ENCODE measurements around the gene TULP4.
"Not testable (repeated sequence)": the region's sequence is repeated elsewhere in the genome, so short reads cannot be mapped to it uniquely, and the experiment has no call there.

TULP4 gene

DNA sequence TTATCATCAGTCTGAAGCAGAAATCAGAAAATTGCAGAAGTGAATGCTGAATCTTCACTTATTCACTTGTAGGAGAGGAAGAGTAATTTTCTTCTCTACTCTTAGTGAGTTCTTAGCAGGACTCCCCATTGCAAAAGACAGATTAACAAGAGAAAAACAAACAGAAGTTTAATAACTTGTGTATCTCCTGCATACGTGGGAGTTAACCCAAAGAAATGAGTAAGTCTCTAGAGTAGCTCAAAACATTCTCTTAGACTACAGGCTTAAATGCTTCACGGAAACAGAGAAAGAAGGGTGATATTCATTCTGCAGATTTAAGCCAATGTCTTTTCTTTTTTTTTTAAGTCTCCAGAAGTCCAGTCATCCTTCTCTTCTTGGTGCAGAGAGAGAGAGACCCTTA is 149.7 kb downstream of the TULP4 start:
- Histone ChIP-seq H3K9ac (ENCODE audit: low read length) (no peak overlapping the region), H3K4me1 (ENCODE audit: control insufficient read depth, insufficient read depth, low read length) (no peaks in the 10 kb centered on the region), H3K27ac (ENCODE audit: low read depth, low read length) (no peak overlapping the region), H3K27me3 (ENCODE audit: control insufficient read depth, insufficient read depth, low read length) (no peaks in the 10 kb centered on the region), H3K4me3 (ENCODE audit: low read length) (no peak overlapping the region), H3K36me3 (ENCODE audit: control insufficient read depth, insufficient read depth, low read length) (peaks cover 2% of the 10 kb centered on the region)

DNA sequence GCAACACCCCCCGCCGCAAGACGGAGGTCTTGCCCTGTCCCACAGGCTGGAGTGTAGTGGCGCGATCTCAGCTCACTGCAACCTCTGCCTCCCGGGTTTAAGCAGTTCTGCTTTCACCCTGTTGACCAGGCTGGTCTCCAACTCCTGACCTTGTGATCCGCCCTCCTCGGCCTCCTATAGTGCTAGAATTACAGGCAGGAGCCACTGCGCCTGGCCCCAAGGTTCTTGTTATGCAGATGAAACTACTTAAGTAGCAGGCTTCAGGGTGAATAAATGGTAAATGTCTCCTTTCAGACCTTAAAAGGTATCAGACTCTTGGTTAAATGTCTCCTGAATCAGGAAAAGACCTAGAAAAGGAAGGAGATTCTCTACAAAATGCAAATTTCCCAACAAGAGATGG is 152.2 kb downstream of the TULP4 start:
- Histone ChIP-seq H3K36me3 (ENCODE audit: control insufficient read depth, insufficient read depth, low read length) (peaks cover 2% of the 10 kb centered on the region), H3K9ac (ENCODE audit: low read length) (no peak overlapping the region), H3K4me3 (ENCODE audit: low read length) (no peak overlapping the region), H3K27me3 (ENCODE audit: control insufficient read depth, insufficient read depth, low read length) (no peaks in the 10 kb centered on the region), H3K27ac (ENCODE audit: low read depth, low read length) (no peak overlapping the region), H3K4me1 (ENCODE audit: control insufficient read depth, insufficient read depth, low read length) (no peaks in the 10 kb centered on the region)

DNA sequence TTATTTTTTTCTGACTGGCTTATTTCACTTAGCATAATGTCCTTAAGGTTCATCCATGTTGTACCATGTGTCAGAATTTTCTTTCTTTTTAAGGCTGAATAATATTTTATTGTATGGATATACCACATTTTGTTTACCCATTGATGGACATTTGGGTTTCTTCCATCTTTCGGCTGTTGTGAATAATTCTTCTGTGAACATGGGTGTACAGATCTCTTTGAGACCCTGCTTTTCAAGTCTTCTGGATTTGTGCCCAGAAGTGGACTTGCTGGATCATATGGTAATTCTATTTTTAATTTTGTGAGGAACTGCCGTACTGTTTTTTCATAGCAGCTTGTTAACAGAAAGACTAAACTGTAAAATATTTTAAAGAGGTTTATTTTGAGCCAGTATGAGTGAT is 153.0 kb downstream of the TULP4 start:
- no peaks in the 10 kb centered on the region for H3K27me3 ChIP-seq (ENCODE audit: control insufficient read depth, insufficient read depth, low read length)
- no peak overlapping the region for H3K4me3 ChIP-seq (ENCODE audit: low read length)
- H3K4me1 ChIP-seq (ENCODE audit: control insufficient read depth, insufficient read depth, low read length) = no peaks in the 10 kb centered on the region
- no peak overlapping the region for H3K9ac ChIP-seq (ENCODE audit: low read length)
- peaks cover 2% of the 10 kb centered on the region for H3K36me3 ChIP-seq (ENCODE audit: control insufficient read depth, insufficient read depth, low read length)
- H3K27ac ChIP-seq (ENCODE audit: low read depth, low read length) = no peak overlapping the region

DNA sequence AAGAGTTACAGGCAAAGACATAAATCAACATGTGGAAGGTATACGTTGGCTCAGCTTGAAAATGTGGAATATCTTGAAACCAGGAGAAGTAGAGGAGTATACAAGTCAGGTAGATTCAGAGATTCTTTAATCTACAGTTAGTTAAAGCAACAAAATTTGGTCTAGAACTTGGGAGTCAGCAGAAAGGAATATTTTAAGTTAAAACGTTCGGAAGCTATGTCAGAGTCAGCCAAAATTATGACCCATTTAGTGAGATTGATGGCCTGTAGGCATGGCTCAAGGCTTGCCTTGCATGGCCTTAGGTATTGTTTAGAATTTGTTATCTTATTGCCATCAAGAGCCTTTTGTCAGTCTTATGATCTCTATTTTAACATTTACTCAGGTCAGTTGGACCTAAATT is 153.5 kb downstream of the TULP4 start:
- H3K4me3 ChIP-seq (ENCODE audit: low read length) = no peak overlapping the region
- H3K36me3 ChIP-seq (ENCODE audit: control insufficient read depth, insufficient read depth, low read length) = peaks cover 2% of the 10 kb centered on the region
- H3K4me1 ChIP-seq (ENCODE audit: control insufficient read depth, insufficient read depth, low read length) = no peaks in the 10 kb centered on the region
- no peak overlapping the region for H3K27ac ChIP-seq (ENCODE audit: low read depth, low read length)
- no peaks in the 10 kb centered on the region for H3K27me3 ChIP-seq (ENCODE audit: control insufficient read depth, insufficient read depth, low read length)
- H3K9ac ChIP-seq (ENCODE audit: low read length) = no peak overlapping the region

DNA sequence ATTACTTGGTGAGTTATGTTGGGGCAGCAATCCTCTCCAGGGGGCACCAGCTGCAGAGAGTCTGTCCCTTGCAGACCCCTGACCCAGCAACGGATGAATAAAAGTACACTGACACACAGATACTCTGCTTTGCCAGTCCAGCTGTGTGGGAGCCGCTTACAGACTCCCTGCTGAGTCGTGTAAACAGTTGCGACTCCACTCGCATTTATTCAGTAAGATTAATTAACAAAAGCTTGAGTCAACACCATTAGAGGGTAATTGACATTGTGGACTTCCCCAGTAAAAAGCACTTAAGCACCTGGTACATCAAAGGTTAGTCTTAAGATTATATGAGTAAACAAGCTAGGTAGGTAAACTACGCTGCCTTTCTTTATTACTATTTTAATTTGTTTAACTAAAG is 155.7 kb downstream of the TULP4 start:
- Histone ChIP-seq H3K4me3 (ENCODE audit: low read length) (no peak overlapping the region), H3K27ac (ENCODE audit: low read depth, low read length) (no peak overlapping the region), H3K36me3 (ENCODE audit: control insufficient read depth, insufficient read depth, low read length) (peaks cover under 1% of the 10 kb centered on the region), H3K4me1 (ENCODE audit: control insufficient read depth, insufficient read depth, low read length) (no peaks in the 10 kb centered on the region), H3K27me3 (ENCODE audit: control insufficient read depth, insufficient read depth, low read length) (no peaks in the 10 kb centered on the region), H3K9ac (ENCODE audit: low read length) (no peak overlapping the region)

DNA sequence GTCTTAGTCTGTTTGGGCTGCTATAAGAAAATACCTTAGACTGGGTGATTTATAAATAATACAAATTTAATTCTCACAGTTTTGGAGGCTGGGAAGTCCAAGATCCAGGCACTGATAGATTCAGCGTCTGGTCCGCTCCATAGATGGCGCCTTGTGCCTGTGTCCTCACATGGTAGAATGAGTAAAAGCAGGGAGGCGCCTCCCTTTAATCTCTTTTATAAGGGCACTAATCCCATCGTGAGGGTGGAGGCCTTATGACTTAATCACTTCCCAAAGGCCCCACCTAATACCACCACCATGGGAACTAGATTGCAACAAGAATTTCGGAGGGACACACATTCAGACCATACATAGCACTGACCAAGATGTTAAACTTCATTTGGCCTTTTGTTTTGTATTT is 156.4 kb downstream of the TULP4 start:
- Histone ChIP-seq H3K27me3 (ENCODE audit: control insufficient read depth, insufficient read depth, low read length) (no peaks in the 10 kb centered on the region), H3K9ac (ENCODE audit: low read length) (no peak overlapping the region)

DNA sequence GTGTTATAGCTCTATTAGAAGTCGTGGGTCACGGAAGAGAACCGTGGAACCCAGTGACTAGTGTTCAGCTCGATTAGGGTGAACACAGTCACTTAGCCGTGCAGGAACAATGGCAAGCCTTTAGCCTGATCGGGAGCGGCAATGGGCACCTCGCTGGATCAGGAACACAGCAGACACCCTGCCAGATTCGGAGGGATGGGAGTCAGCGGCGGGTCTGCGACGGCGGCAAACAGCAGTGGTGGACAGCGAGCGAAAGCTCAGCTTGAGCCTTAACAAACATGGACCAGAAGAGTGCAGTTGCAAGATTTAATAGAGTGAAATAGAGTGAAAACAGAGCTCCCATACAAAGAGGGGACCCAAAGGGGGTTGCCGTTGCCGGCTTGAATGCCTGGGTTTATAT is 157.8 kb downstream of the TULP4 start:
- H3K36me3 ChIP-seq (ENCODE audit: control insufficient read depth, insufficient read depth, low read length); H3K4me1 ChIP-seq (ENCODE audit: control insufficient read depth, insufficient read depth, low read length); H3K4me3 ChIP-seq (ENCODE audit: low read length); H3K9ac ChIP-seq (ENCODE audit: low read length); H3K27me3 ChIP-seq (ENCODE audit: control insufficient read depth, insufficient read depth, low read length); H3K27ac ChIP-seq (ENCODE audit: low read depth, low read length): not testable (repeated sequence)

More for the DNA sequence above, 156.4 kb downstream of the TULP4 start:
- H3K4me3 ChIP-seq (ENCODE audit: low read length) = no peak overlapping the region
- no peak overlapping the region for H3K27ac ChIP-seq (ENCODE audit: low read depth, low read length)
- H3K36me3 ChIP-seq (ENCODE audit: control insufficient read depth, insufficient read depth, low read length) = no peaks in the 10 kb centered on the region
- no peaks in the 10 kb centered on the region for H3K4me1 ChIP-seq (ENCODE audit: control insufficient read depth, insufficient read depth, low read length)

DNA sequence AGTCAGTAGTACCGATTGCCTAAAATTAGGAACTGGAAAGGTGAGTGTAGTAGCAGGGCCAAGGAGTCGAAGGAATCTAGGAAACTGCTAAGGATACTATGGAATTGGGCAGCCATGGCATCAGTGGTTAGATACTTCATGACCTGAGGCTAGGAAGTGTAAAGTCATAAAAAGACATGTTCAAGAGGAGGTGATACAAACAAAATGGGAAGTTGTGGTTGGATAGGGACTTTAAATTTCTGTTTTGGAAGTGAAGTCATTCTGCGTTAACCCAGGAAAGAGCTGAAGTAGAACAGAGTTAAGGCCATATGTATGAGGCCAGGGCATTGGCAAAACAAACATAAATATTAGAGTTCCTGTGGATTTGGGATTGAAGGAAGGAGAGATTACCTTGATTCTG is 159.1 kb downstream of the TULP4 start:
- Histone ChIP-seq H3K4me3 (ENCODE audit: low read length) (no peak overlapping the region), H3K36me3 (ENCODE audit: control insufficient read depth, insufficient read depth, low read length) (no peaks in the 10 kb centered on the region), H3K4me1 (ENCODE audit: control insufficient read depth, insufficient read depth, low read length) (no peaks in the 10 kb centered on the region), H3K27ac (ENCODE audit: low read depth, low read length) (no peak overlapping the region), H3K9ac (ENCODE audit: low read length) (no peak overlapping the region), H3K27me3 (ENCODE audit: control insufficient read depth, insufficient read depth, low read length) (no peaks in the 10 kb centered on the region)

DNA sequence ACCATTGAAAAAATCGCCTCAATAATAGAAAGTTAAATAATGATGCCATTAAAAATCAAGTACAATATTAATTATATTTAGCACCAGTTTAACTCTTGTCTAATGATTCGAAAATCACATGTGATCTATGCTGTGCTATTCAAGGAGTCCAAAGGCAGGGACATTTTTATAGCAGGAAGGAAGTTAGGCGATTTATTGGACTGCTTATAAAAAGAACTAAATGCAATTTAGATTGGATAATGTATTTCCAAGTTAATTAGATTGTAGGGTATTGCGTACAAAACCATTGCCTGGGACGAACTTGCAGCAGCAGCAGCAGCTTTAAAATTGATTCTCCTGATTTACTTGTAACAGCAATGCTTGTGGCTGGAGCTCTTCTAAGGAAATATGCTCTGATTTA is 160.2 kb downstream of the TULP4 start:
- Histone ChIP-seq H3K9ac (ENCODE audit: low read length) (no peak overlapping the region), H3K4me3 (ENCODE audit: low read length) (no peak overlapping the region), H3K27ac (ENCODE audit: low read depth, low read length) (no peak overlapping the region), H3K4me1 (ENCODE audit: control insufficient read depth, insufficient read depth, low read length) (no peaks in the 10 kb centered on the region), H3K36me3 (ENCODE audit: control insufficient read depth, insufficient read depth, low read length) (no peaks in the 10 kb centered on the region), H3K27me3 (ENCODE audit: control insufficient read depth, insufficient read depth, low read length) (no peaks in the 10 kb centered on the region)

DNA sequence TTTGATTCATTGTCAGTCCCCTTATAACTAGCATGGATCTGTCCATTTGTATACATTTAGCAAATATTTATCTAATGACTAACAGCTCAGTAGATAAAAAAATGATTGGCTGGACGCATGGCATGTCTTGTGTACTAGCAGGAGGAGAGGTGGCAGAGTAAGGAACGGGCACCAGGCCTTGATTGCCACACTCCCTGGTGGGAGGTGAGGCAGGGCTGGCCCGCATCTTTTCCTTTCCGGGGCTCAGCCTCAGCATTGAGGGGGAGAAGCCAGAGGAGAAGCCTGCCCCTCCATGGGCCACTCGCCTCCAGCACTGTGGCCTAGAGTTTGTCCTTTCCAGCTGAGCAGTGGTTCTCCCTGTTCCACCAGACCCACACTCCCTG is 162.7 kb downstream of the TULP4 start:
- H3K4me3 ChIP-seq (ENCODE audit: low read length) = no peak overlapping the region
- H3K9ac ChIP-seq (ENCODE audit: low read length) = no peak overlapping the region
- no peaks in the 10 kb centered on the region for H3K27me3 ChIP-seq (ENCODE audit: control insufficient read depth, insufficient read depth, low read length)
- H3K36me3 ChIP-seq (ENCODE audit: control insufficient read depth, insufficient read depth, low read length) = no peaks in the 10 kb centered on the region
- no peaks in the 10 kb centered on the region for H3K4me1 ChIP-seq (ENCODE audit: control insufficient read depth, insufficient read depth, low read length)
- no peak overlapping the region for H3K27ac ChIP-seq (ENCODE audit: low read depth, low read length)

DNA sequence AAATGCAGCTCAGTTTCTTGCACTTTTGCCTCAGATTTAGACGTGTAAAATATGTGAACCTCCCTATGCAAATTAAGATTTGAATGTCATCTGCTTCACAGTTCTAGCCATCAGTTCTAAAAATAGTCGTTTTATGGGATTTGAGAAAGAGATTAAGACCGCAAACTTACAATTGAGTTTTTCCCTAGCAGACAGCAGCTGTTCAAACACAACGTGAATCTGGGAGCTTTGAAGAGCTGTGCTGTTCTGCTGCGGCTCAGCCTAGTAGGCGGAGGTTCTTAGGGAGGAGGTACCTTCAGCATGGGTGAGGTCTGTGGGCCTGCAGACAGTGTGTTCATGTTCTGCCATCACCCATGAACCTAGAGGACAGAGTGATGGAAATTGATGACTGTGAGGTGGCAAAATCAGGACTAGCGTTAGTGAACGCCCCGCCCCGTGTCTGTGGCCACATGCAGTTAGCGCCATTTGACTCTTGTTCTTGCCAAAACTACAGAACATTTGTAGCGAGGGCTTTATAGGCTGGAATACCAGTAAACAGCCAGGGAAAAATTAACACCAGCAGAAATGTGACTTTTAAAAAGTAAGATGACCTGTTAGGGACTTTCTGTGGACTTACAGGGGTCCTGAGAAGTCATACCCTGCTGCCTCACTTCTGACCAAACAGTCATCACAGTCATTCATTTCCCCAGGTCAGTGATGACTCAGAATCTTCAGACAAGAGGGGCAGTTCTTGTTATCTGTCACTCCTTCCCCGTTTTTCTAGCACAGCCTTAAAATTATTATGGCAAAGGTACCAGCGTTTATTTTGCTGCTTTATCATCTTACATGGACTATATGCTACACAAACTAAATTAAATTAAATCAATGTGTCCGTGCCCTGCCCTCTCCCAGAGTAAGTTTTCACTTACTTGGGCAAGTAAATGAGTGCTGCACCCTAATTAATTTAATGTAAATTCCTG is 163.4 kb downstream of the TULP4 start:
- Histone ChIP-seq H3K27ac (ENCODE audit: low read depth, low read length) (no peak overlapping the region), H3K36me3 (ENCODE audit: control insufficient read depth, insufficient read depth, low read length) (peaks cover 4% of the 10 kb centered on the region), H3K27me3 (ENCODE audit: control insufficient read depth, insufficient read depth, low read length) (no peaks in the 10 kb centered on the region), H3K9ac (ENCODE audit: low read length) (no peak overlapping the region), H3K4me1 (ENCODE audit: control insufficient read depth, insufficient read depth, low read length) (no peaks in the 10 kb centered on the region), H3K4me3 (ENCODE audit: low read length) (no peak overlapping the region)

DNA sequence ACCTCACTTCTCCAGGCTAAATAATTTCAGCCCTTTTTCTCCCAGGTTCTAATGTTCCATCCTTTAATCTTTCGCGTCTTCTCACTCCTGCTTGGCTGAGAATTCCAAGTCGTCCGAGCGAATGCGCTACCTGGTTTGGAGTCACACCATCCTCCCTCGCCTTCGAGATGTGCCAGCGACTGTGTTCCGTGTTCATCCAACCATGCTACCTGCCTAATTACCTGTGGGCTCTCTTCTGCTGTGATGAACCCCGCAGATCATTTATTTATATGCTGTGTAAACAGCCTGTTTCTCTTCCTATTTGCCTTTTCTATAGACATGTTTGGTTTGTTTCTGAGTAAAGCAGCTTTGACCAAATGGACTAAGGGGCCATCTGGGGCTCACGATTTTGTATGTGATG is 164.1 kb downstream of the TULP4 start:
- Histone ChIP-seq H3K4me3 (ENCODE audit: low read length) (no peak overlapping the region), H3K4me1 (ENCODE audit: control insufficient read depth, insufficient read depth, low read length) (no peaks in the 10 kb centered on the region), H3K36me3 (ENCODE audit: control insufficient read depth, insufficient read depth, low read length) (peaks cover 7% of the 10 kb centered on the region), H3K9ac (ENCODE audit: low read length) (no peak overlapping the region), H3K27ac (ENCODE audit: low read depth, low read length) (no peak overlapping the region), H3K27me3 (ENCODE audit: control insufficient read depth, insufficient read depth, low read length) (no peaks in the 10 kb centered on the region)

DNA sequence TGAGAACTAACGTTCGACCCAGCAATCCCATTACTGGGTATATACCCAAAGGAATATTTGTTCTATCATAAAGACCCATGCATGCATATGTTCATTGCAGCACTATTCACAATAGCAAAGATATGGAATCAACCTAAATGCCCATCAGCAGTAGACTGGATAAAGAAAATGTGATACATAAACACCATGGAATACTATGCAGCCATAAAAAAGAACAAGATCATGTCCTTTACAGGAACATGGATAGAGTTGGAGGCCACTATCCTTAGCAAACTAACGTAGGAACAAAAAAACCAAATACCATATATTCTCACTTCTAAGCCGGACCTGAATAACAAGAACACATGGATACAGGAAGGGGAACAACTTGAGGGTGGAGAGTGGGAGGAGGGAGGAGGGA is 165.5 kb downstream of the TULP4 start:
- not testable (repeated sequence) for H3K9ac ChIP-seq (ENCODE audit: low read length); H3K27ac ChIP-seq (ENCODE audit: low read depth, low read length); H3K27me3 ChIP-seq (ENCODE audit: control insufficient read depth, insufficient read depth, low read length); H3K4me1 ChIP-seq (ENCODE audit: control insufficient read depth, insufficient read depth, low read length); H3K4me3 ChIP-seq (ENCODE audit: low read length)
- H3K36me3 ChIP-seq (ENCODE audit: control insufficient read depth, insufficient read depth, low read length) = peaks cover 12% of the 10 kb centered on the region

Measured in rectal smooth muscle tissue (tissue), 1 donor.